Sigmoid colon (tissue), 4 donors: ENCODE results near the gene PLA2G10.

Source experiments
- CTCF ChIP-seq, 4 experiments: fragments of 450-650 bp in 3 of 4; fragments of 200-600 bp in 1 of 4; IDR thresholded peaks; one replicate each; pipeline ENCODE4 v1.5.1; 2016 to 2019; ENCODE audit warnings: antibody characterized with exemption in 4 of 4, mild to moderate bottlenecking in 3 of 4, moderate library complexity in 2 of 4
- POLR2AphosphoS5 ChIP-seq, 4 donors: sonication (generic); formaldehyde crosslinking; IDR thresholded peaks; one replicate each; pipeline ENCODE4 v1.6.1; 2017; ENCODE audit warnings: antibody characterized with exemption in 4 of 4

- TF ChIP-seq CTCF (IDR thresholded peaks at IDR 0.05) (no peak), POLR2AphosphoS5 (IDR thresholded peaks at IDR 0.05) (no peak)
Measured at GRCh38 chr16:14641206-14641605, 52.9 kb downstream of the PLA2G10 start.
